Kidney (tissue), 14 donors: Measurements from ENCODE around the gene ZC3H14. TPM values are rescaled to one million over a fixed set of nuclear protein-coding genes. Genes with fewer than 3 reads are reported as not detected.
A peak's percentile ranks its signal among the peaks of the same experiment; 100 is the strongest.

Source experiments
- DNase-seq, 5 donors: peaks; one replicate each; pipeline ENCODE4 v3.0.0-alpha.2; 2013 to 2020
- FAIRE-seq: peaks from 2 replicates; lab custom pipeline; 2012; peaks lifted over from hg19 to GRCh38; lab: Jason Lieb, UNC
- H3K27ac ChIP-seq, 2 donors: one replicate each; pipeline ENCODE4 v1.7.0; 2013; ENCODE audit warnings: low read depth in 2 of 2, low read length in 2 of 2, inconsistent platforms in 1 of 2
- H3K27me3 ChIP-seq: one replicate; pipeline ENCODE4 v1.7.1; 2013; ENCODE audit warnings: low read length, inconsistent platforms; ENCODE audit not compliant: control insufficient read depth, insufficient read depth
- H3K36me3 ChIP-seq, 3 donors: one replicate each; pipeline versions ENCODE4 v1.7.0 to v1.7.1; 2013; ENCODE audit warnings: low read length in 3 of 3, control low read depth in 1 of 3, inconsistent platforms in 1 of 3; ENCODE audit not compliant: insufficient read depth in 3 of 3, control insufficient read depth in 2 of 3
- H3K4me1 ChIP-seq, 3 donors: one replicate each; pipeline versions ENCODE4 v1.7.0 to v1.7.1; 2013; ENCODE audit warnings: low read length in 3 of 3, inconsistent platforms in 1 of 3, low read depth in 1 of 3; ENCODE audit not compliant: control insufficient read depth in 2 of 3, insufficient read depth in 2 of 3
- H3K4me3 ChIP-seq, 3 donors: one replicate each; pipeline versions ENCODE4 v1.7.0 to v1.8.1; 2013; ENCODE audit warnings: low read length in 3 of 3, control low read depth in 1 of 3, inconsistent platforms in 1 of 3
- H3K9ac ChIP-seq, 3 donors: one replicate each; pipeline versions ENCODE4 v1.7.0 to v1.7.1; 2013; ENCODE audit warnings: low read length in 3 of 3, control low read depth in 1 of 3, inconsistent platforms in 1 of 3
- H3K9me3 ChIP-seq, 3 donors: one replicate each; pipeline versions ENCODE4 v1.7.0 to v1.7.1; 2013; ENCODE audit warnings: low read length in 3 of 3, control low read depth in 1 of 3, inconsistent platforms in 1 of 3; ENCODE audit not compliant: control insufficient read depth in 2 of 3, insufficient read depth in 1 of 3
- intact Hi-C: fragments of 100-400 bp; cut with DNase I; formaldehyde crosslinking; loops from one replicate; pipeline ENCODE4 v1.11.1; 2022
- polyA plus RNA-seq: library from polyadenylated mRNA; stranded (reverse); fragments of 350-450 nt; fragmentation: Illumina TruSeq; extraction: RNeasy Lipid Tissue Mini Kit (QIAGEN cat#74804); gene quantifications from one replicate; pipeline ENCODE4 v1.2.3, GENCODE V29; 2014; ENCODE audit warnings: low read depth, low replicate concordance; ENCODE audit not compliant: insufficient read depth
- total RNA-seq: library from RNA; stranded (reverse); fragmentation: NEBNext Ultra II Directional; extraction: Animal tissue kit (Norgen Biotek cat#: 25700); gene quantifications from one replicate; pipeline ENCODE4 v1.2.1, GENCODE V29; 2021
- TF ChIP-seq, protein P1 (sequence below): IDR thresholded peaks from 3 replicates; pipeline ENCODE4 v1.5.1; 2012; ENCODE audit warnings: mild to moderate bottlenecking, moderate library complexity, borderline replicate concordance; ENCODE audit not compliant: insufficient read depth; ENCODE audit errors: extremely low read depth
- donor health status: control.
- donor health status: control.
- donor health status: control.
- donor health status: control.
- donor health status: control.
- donor health status: DM: yes; HTN: yes; CAD: no.
- donor health status: Normal renal cell carcinoma (clear cell type).

Gene ZC3H14
- total and polyA plus RNA-seq, 2 donors from 2014 or later: 27.7 to 49.7 TPM

GRCh38 chr14:88542857-88543795 is 19.7 kb upstream of the ZC3H14 start:
- no peaks in the 10 kb centered on the region for H3K9me3 ChIP-seq
- intact Hi-C loops: no loop called here
- no peak for FAIRE-seq
- H3K27me3 ChIP-seq: no peaks in the 10 kb centered on the region
- peaks cover 0 to 6% (median 4%) of the 10 kb centered on the region in 3 donors for H3K36me3 ChIP-seq
- no peak overlapping the region for H3K9ac ChIP-seq
- H3K27ac ChIP-seq: peak overlapping the region in 1 of 2 donors; percentile 26
- peaks cover 0 to 4% (median 0%) of the 10 kb centered on the region in 3 donors for H3K4me1 ChIP-seq
- TF ChIP-seq, protein P1, sequence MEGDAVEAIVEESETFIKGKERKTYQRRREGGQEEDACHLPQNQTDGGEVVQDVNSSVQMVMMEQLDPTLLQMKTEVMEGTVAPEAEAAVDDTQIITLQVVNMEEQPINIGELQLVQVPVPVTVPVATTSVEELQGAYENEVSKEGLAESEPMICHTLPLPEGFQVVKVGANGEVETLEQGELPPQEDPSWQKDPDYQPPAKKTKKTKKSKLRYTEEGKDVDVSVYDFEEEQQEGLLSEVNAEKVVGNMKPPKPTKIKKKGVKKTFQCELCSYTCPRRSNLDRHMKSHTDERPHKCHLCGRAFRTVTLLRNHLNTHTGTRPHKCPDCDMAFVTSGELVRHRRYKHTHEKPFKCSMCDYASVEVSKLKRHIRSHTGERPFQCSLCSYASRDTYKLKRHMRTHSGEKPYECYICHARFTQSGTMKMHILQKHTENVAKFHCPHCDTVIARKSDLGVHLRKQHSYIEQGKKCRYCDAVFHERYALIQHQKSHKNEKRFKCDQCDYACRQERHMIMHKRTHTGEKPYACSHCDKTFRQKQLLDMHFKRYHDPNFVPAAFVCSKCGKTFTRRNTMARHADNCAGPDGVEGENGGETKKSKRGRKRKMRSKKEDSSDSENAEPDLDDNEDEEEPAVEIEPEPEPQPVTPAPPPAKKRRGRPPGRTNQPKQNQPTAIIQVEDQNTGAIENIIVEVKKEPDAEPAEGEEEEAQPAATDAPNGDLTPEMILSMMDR: no peak
- no peak for DNase-seq
- H3K4me3 ChIP-seq: no peak overlapping the region

DNA sequence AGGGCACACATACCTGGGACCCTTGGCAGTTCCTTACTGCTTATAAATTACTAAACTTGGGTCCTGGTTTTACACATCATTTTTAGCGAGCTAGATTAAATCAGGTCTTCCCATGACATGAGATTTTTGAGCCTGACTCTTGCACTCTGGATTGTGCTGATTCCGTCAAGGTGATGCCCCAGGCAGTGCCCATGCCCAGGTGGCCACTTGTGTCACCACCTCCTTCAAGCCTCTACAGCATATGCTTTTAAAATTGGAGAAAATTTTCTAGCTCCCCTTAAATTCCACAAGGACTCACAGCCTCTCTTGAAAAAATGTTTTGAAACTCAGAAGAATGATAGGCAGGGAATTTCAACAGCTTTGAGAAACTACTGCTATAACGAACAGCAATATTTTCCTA is 17.6 kb upstream of the ZC3H14 start:
- FAIRE-seq (no peak), DNase-seq (no peak)
- Histone ChIP-seq H3K27me3 (no peaks in the 10 kb centered on the region), H3K4me1 (peaks cover 0 to 4% (median 0%) of the 10 kb centered on the region in 3 donors), H3K9ac (no peak overlapping the region), H3K36me3 (peaks cover 2 to 16% (median 3%) of the 10 kb centered on the region in 3 donors), H3K27ac (no peak overlapping the region), H3K4me3 (no peak overlapping the region), H3K9me3 (no peaks in the 10 kb centered on the region)
- intact Hi-C loops: no loop called here
- TF ChIP-seq, protein P1: no peak

DNA sequence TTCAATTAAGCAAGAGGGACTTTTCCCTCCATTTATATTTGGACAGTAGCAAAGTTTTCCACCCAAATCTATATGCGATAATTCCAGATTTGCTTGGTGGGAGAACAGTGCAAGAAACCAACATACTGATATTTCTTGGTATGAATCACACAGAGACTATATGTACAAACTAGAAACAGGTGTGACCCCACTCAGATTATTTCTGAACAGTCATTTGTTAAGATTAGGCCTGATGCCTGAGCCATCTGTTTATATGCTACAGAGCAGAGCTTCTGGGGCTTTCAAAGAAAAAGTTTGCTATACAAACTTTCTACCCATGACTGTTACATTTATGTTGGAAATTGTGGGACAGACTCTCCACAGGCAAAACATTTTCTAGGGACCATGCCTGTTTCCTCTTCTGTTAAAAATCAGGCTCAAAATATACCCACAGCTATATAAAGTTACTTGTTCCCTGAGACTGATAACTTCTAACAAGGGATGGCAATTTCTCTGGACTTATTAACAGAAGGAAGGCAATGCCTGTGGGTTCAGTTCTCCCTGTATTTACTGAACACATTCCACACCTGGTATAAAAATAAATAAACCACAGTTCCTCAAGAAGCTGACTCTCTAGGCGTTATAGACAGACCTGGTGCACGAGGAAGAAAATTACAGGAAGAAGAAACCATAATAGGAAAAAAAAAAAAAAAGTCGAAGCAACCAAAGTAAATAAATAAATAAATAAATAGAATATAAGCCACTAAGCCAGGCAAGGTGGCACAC is 16.0 kb upstream of the ZC3H14 start:
- no peak overlapping the region for H3K27ac ChIP-seq
- H3K9ac ChIP-seq: no peak overlapping the region
- H3K27me3 ChIP-seq: no peaks in the 10 kb centered on the region
- intact Hi-C loops: no loop called here
- no peak overlapping the region for H3K4me3 ChIP-seq
- FAIRE-seq: no peak
- TF ChIP-seq, protein P1: no peak
- peaks cover 2 to 16% (median 3%) of the 10 kb centered on the region in 3 donors for H3K36me3 ChIP-seq
- no peaks in the 10 kb centered on the region for H3K9me3 ChIP-seq
- H3K4me1 ChIP-seq: peaks cover 0 to 4% (median 4%) of the 10 kb centered on the region in 3 donors
- no peak for DNase-seq
